Activated naive CD8-positive, alpha-beta T cell treated with anti-CD3 and anti-CD28 coated beads, Interleukin-2, amount 10 ng/mL, durations not matched to agents 7 days and 5 days (primary cell): ENCODE results near the gene LILRA6. TPM values are rescaled to one million over a fixed set of nuclear protein-coding genes. Genes with fewer than 3 reads are reported as not detected.
A peak's percentile ranks its signal among the peaks of the same experiment; 100 is the strongest.
"Not testable (repeated sequence)": the region's sequence is repeated elsewhere in the genome, so short reads cannot be mapped to it uniquely, and the experiment has no call there.

Experiments used
- ATAC-seq: fragments of 150-1000 bp; cut with Tn5 transposase; one replicate; pipeline ENCODE4 v1.10.0; 2021; ENCODE audit warnings: low read depth, moderate library complexity
- POLR2A ChIA-PET: fragments of 350-600 bp; sonication (Branson Sonifier 250); formaldehyde crosslinking; loops from one replicate; lab custom pipeline; 2021; ENCODE audit warnings: antibody characterized with exemption; lab: Charles Lee
- DNase-seq: peaks from one replicate; pipeline ENCODE4 v3.0.0; 2021
- H3K27ac Mint-ChIP-seq: one replicate; pipeline ENCODE4 v1.8.0; 2022; ENCODE audit warnings: mild to moderate bottlenecking, mixed read lengths
- H3K27me3 Mint-ChIP-seq: one replicate; pipeline ENCODE4 v1.8.0; 2022; ENCODE audit warnings: mild to moderate bottlenecking, moderate library complexity, mixed read lengths
- H3K36me3 Mint-ChIP-seq: one replicate; pipeline ENCODE4 v1.8.0; 2021; ENCODE audit warnings: mild to moderate bottlenecking, mixed read lengths
- H3K4me1 Mint-ChIP-seq: one replicate; pipeline ENCODE4 v1.8.0; 2021; ENCODE audit warnings: mixed read lengths
- H3K4me3 Mint-ChIP-seq: one replicate; pipeline ENCODE4 v1.8.0; 2022; ENCODE audit warnings: mild to moderate bottlenecking, moderate library complexity, mixed read lengths
- H3K9me3 Mint-ChIP-seq: one replicate; pipeline ENCODE4 v1.8.0; 2021; ENCODE audit warnings: mixed read lengths
- total RNA-seq, 2 experiments: library from RNA; stranded (reverse); gene quantifications; one replicate each; pipeline ENCODE4 v1.2.3, GENCODE V29; 2021

LILRA6 gene
- under 1 TPM; 0.60 to 0.64 TPM for total RNA-seq

GRCh38 chr19:54242646-54243045 lies at the start of gene LILRA6:
TSS of gene LILRA6 (minus strand) at chr19:54242790.
- H3K9me3 Mint-ChIP-seq, H3K36me3 Mint-ChIP-seq, H3K27ac Mint-ChIP-seq, POLR2A ChIA-PET, DNase-seq, H3K4me3 Mint-ChIP-seq, ATAC-seq, H3K4me1 Mint-ChIP-seq: not testable (repeated sequence)
- H3K27me3 Mint-ChIP-seq = peaks cover 15% of the 10 kb centered on the region

GRCh38 chr19:54289160-54289559 lies 46.6 kb upstream of the LILRA6 start:
- peaks cover 28% of the 10 kb centered on the region for H3K27me3 Mint-ChIP-seq
- not testable (repeated sequence) for DNase-seq, ATAC-seq, H3K4me1 Mint-ChIP-seq, H3K9me3 Mint-ChIP-seq, H3K4me3 Mint-ChIP-seq, H3K36me3 Mint-ChIP-seq, H3K27ac Mint-ChIP-seq
- POLR2A ChIA-PET = interaction anchor here (0.7 kb wide), 1 partner anchor 12 kb away, joined by 4 read pairs; no protein-coding TSS in a partner anchor

- POLR2A ChIA-PET = no interaction called here
Measured at GRCh38 chr19:54287456-54287855, 44.9 kb upstream of the LILRA6 start.

GRCh38 chr19:54286283-54286682 lies 43.7 kb upstream of the LILRA6 start:
- H3K36me3 Mint-ChIP-seq, POLR2A ChIA-PET, H3K4me3 Mint-ChIP-seq, DNase-seq, H3K27ac Mint-ChIP-seq, ATAC-seq, H3K9me3 Mint-ChIP-seq: not testable (repeated sequence)
- Mint-ChIP-seq H3K4me1 (peaks cover 11% of the 10 kb centered on the region), H3K27me3 (peaks cover 33% of the 10 kb centered on the region)

More at GRCh38 chr19:54287456-54287855, 44.9 kb upstream of the LILRA6 start:
- no peak for ATAC-seq
- no peak for DNase-seq
- no peaks in the 10 kb centered on the region for H3K9me3 Mint-ChIP-seq
- no peaks in the 10 kb centered on the region for H3K36me3 Mint-ChIP-seq
- peaks cover 32% of the 10 kb centered on the region for H3K27me3 Mint-ChIP-seq
- H3K4me3 Mint-ChIP-seq = no peak overlapping the region
- H3K27ac Mint-ChIP-seq = no peak overlapping the region
- H3K4me1 Mint-ChIP-seq = peaks cover 9% of the 10 kb centered on the region

DNA sequence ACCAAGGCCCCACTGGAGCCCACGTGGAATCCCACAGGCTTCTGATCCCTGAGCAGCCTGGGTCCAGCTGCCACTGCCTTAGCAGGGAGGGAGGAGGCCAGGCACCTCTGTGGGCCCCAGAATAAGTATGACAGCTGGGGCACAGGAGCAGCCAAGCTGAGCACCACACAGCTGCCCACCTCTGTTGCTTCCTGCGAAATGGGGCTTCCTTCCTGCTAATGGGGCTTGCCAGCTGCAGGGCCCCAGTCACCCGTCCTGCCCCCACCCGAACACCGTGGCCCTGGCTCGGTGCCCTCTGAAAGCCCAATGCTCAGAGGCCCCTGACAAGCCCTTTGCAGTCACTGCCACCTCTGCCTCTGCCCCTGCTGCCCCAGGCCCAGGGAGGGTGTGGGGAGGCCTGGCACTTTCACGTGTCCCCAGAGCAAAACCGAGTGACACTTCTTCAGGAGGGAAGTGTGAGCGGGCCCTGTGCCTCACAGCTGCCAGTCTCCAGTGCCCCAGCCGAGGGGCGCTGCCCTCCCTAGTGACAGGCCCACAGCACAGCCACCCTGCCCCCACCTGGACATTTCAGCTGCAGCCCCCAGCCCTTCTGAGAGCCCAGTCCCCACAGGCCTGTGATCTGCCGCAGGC lies 43.0 kb upstream of the LILRA6 start:
- H3K27ac Mint-ChIP-seq, H3K9me3 Mint-ChIP-seq, DNase-seq, H3K4me3 Mint-ChIP-seq, POLR2A ChIA-PET, H3K36me3 Mint-ChIP-seq: not testable (repeated sequence)
- Mint-ChIP-seq H3K27me3 (peaks cover 38% of the 10 kb centered on the region), H3K4me1 (peaks cover 11% of the 10 kb centered on the region)
- peak; percentile 33 for ATAC-seq

DNA sequence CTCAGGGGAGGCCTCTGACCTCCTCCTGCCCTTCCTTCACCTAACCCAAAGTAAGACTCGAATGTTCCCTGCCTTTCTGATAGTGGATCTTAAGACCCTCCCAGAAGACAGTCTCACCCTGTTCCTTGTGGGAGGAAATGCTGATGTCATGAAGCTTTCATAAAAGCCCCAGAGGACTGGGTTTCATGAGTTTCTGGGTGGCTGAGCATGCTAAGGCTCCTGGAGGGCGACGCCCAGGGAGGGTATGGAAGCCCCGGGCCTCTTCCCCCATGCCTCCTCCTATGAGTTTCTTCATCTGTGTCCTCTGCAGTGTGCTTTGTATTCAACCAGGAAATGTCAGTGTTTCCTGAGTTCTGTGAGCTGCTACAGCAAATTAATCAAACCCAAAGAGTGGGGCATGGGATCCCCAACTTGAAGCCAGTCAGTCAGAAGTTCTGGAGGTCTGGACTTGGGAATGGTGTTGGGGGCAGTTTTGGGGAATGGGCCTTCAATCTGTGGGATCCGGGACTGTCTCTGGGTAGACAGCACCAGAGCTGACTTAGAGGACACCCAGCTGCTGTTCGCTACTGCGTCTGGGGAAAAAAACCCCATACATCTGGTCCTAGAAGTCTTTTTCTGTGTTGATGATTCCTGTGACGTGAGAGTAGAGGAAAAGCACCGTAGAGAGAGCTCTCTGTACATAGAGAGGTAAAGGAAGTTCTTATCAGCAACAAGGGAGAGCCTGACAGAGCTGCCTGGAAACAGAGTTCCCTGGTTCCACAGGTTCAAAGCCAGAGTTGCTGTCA lies 40.3 kb upstream of the LILRA6 start:
- Mint-ChIP-seq H3K27me3 (peaks cover 43% of the 10 kb centered on the region), H3K4me1 (peaks cover 11% of the 10 kb centered on the region), H3K9me3 (no peaks in the 10 kb centered on the region), H3K4me3 (no peak overlapping the region), H3K36me3 (no peaks in the 10 kb centered on the region), H3K27ac (no peak overlapping the region)
- POLR2A ChIA-PET = no interaction called here
- DNase-seq (no peak), ATAC-seq (no peak)

GRCh38 chr19:54281729-54282075 lies 39.1 kb upstream of the LILRA6 start:
- H3K36me3 Mint-ChIP-seq, DNase-seq, H3K27ac Mint-ChIP-seq, ATAC-seq, H3K4me3 Mint-ChIP-seq, H3K9me3 Mint-ChIP-seq, POLR2A ChIA-PET: not testable (repeated sequence)
- Mint-ChIP-seq H3K27me3 (peaks cover 35% of the 10 kb centered on the region), H3K4me1 (peaks cover 11% of the 10 kb centered on the region)

DNA sequence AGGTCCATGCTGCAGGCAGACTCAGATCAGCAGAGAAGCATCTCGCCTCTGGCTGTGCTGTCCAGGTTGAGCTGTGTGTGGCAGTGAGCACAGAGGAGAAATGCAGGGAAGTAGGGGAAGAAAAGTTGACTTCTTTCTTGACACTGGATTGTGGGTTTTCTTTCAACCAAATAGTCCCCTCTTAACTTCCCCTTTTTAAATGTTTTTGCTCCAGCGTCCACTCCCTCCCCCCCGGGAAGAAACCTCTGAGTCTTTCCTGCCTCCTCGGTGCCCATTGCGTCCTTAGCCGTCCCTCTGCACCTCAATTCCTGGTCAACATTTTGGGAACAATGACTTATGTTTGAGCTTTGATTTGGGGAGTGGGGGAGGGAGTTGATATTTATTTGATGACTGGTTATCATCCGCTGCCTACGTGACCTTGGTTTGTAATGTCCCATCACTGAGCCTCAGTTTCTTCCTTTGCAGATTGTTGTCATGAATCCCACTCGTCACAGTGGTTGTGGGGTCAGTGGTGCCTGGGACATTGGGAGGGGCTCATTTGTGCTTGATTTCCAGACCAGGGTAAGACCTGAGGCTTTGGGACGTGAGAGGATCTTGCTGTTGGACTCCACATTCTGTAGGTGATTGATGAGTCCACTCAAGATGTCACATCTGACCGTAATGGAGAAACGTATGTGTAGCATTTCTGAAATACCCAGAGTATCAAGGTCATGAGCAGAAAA lies 38.6 kb upstream of the LILRA6 start, which contains the start of gene LILRB2:
TSS of gene LILRB2 (minus strand) at position 104 of the 722 bp plus-strand sequence. CDS start 614 bp downstream, outside the sequence.
- peaks cover 34% of the 10 kb centered on the region for H3K27me3 Mint-ChIP-seq
- H3K4me1 Mint-ChIP-seq = peaks cover 11% of the 10 kb centered on the region
- no peak within 1 kb of the TSS for H3K27ac Mint-ChIP-seq
- POLR2A ChIA-PET = no interaction called here
- ATAC-seq (no peak), DNase-seq (no peak)
- H3K4me3 Mint-ChIP-seq = no peak within 1 kb of the TSS
- H3K36me3 Mint-ChIP-seq = no peaks in the 10 kb centered on the region
- H3K9me3 Mint-ChIP-seq = no peaks in the 10 kb centered on the region

GRCh38 chr19:54280441-54280840 lies 37.9 kb upstream of the LILRA6 start:
- H3K9me3 Mint-ChIP-seq, H3K27ac Mint-ChIP-seq, H3K36me3 Mint-ChIP-seq, ATAC-seq, H3K4me3 Mint-ChIP-seq, POLR2A ChIA-PET, DNase-seq: not testable (repeated sequence)
- Mint-ChIP-seq H3K4me1 (peaks cover 11% of the 10 kb centered on the region), H3K27me3 (peaks cover 34% of the 10 kb centered on the region)

DNA sequence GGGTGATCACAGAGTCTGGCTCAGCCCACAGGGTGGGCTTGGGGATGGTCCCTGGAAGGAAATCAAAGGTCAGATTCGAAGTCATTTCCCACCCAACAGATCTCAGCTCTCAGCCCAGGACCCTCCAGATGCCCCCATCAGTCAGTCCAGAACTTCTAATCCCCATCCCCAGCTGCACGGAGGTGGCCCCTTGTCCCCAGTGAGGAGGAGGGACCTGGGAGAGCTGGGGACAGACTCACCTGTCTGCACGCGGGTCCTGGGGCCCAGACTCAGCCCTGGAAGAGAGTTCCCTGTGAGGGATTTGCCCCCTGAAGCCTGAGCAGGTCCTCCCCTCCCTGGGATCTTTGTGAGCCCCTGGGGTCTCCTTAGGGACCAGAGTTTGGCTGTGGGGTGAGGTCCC lies 37.4 kb upstream of the LILRA6 start:
- H3K36me3 Mint-ChIP-seq, POLR2A ChIA-PET, H3K27ac Mint-ChIP-seq, H3K9me3 Mint-ChIP-seq, ATAC-seq, H3K4me3 Mint-ChIP-seq, DNase-seq: not testable (repeated sequence)
- peaks cover 11% of the 10 kb centered on the region for H3K4me1 Mint-ChIP-seq
- peaks cover 34% of the 10 kb centered on the region for H3K27me3 Mint-ChIP-seq

DNA sequence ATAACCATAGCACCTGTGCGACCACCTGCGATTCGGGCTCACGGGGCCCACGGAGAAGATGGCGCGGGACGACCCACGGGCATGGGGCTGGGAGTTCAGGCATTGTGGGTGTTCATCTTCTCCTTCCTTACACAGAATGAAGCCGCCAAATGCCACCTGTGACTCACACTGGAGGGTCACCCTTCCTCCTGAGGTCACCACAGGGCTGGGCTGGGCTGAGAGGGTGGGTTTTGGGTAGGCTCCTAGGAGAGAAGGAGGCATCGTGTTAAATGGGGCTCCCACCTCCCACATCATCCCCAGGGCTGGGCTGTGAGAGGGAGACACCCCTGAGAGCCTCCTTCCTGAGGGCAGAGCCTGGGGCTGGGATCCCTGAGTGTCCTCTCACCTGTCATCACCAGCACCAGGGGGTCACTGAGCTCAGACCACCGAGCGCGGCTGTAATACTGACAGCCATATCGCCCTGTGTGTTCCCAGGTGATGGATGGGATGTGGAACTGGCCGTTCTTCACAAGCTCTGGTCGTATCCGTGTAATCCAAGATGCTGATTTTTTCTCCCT lies 36.9 kb upstream of the LILRA6 start:
- H3K36me3 Mint-ChIP-seq = no peaks in the 10 kb centered on the region
- ATAC-seq (no peak), DNase-seq (no peak)
- peaks cover 30% of the 10 kb centered on the region for H3K27me3 Mint-ChIP-seq
- POLR2A ChIA-PET = no interaction called here
- H3K4me1 Mint-ChIP-seq = peaks cover 7% of the 10 kb centered on the region
- H3K9me3 Mint-ChIP-seq = no peaks in the 10 kb centered on the region
- no peak overlapping the region for H3K27ac Mint-ChIP-seq
- H3K4me3 Mint-ChIP-seq = no peak overlapping the region

DNA sequence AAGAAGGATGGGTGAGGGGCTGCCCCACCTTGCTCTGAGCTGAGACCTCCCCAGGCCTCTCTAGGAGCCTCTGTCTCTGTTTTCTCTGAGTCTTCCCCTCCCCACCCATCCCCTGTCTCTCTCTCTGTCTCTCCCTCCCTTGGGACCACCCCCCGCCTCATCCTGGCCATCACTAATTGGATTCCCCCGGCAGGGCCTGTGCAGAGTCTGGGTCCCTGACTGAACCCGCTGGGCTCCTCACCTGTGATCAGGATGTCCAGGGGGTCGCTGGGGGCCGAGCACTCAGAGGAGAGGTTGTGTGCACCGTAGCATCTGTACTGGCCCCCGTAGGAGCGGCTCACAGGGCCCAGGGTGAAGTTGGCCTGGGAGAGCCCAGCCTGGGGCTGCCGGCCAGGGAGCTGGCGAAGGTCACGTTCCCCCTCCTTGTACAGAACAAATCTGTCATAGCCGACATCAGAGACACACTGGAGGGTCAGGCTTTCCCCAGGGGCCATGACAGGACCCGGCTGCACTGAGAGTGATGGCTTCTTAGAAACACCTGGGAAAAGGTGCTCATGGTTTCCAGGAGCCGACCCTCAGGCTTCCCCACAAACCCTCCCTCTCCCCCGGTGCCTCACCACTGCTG lies 36.1 kb upstream of the LILRA6 start:
- H3K9me3 Mint-ChIP-seq, H3K27ac Mint-ChIP-seq, DNase-seq, H3K4me1 Mint-ChIP-seq, ATAC-seq, H3K36me3 Mint-ChIP-seq, H3K4me3 Mint-ChIP-seq, POLR2A ChIA-PET: not testable (repeated sequence)
- peaks cover 33% of the 10 kb centered on the region for H3K27me3 Mint-ChIP-seq

DNA sequence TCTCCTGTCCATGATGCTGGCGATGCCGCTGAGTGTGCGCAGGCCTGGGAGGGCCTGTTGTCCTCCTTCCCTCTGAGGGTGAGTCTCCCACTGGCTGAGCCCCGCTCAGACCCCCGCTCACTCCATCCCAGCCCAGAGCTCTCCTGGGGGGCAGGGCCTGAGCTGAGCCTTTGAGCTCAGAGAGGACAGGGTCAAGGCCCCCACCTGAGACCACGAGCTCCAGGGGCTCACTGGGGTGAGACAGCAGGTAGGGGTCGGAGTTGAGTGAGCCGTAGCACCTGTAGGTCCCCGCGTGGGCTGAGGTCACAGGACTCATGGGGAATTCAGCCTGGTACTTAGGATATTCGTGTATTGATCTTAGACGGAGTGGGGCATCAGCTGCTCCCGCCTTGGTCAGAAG lies 35.5 kb upstream of the LILRA6 start:
- H3K9me3 Mint-ChIP-seq, H3K4me1 Mint-ChIP-seq, POLR2A ChIA-PET, H3K36me3 Mint-ChIP-seq, ATAC-seq, DNase-seq, H3K27ac Mint-ChIP-seq, H3K4me3 Mint-ChIP-seq: not testable (repeated sequence)
- peaks cover 33% of the 10 kb centered on the region for H3K27me3 Mint-ChIP-seq
